GM12873 (cell line): ENCODE data around the gene PRM1.

Experiments
- CTCF ChIP-seq: IDR thresholded peaks from 2 replicates; pipeline ENCODE4 v1.5.1; 2012; ENCODE audit warnings: low read depth, mild to moderate bottlenecking, moderate library complexity, low read length, control low read depth; ENCODE audit not compliant: insufficient read depth; ENCODE audit errors: missing control alignments

PRM1 gene

DNA sequence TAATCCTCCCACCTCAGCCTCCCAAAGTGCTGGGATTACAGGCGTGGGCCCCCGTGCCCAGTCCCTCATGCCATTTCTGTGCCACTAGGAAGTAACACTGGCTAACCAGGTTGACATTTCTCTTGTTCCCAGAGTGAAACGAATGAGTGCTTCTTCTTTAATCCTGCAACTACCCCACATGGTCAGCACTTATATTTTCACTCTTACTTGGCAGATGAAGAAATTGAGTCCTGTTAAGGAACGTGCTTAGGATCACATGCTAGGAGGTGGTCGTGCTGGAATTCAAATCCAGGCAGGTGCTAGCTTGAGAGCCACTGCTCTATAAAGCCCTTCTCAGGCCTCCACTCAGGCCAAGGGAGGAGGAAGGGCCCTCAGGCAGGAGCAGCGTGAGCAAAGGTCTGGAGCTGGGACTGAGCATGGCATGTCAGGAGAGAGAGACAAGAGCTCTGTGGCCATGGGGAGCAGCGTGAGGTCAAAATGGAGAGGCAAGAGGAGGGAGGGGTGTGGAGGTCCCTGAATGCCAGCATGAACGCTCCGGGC, 45.7 kb upstream of the PRM1 start:
- no peak for TF ChIP-seq CTCF

DNA sequence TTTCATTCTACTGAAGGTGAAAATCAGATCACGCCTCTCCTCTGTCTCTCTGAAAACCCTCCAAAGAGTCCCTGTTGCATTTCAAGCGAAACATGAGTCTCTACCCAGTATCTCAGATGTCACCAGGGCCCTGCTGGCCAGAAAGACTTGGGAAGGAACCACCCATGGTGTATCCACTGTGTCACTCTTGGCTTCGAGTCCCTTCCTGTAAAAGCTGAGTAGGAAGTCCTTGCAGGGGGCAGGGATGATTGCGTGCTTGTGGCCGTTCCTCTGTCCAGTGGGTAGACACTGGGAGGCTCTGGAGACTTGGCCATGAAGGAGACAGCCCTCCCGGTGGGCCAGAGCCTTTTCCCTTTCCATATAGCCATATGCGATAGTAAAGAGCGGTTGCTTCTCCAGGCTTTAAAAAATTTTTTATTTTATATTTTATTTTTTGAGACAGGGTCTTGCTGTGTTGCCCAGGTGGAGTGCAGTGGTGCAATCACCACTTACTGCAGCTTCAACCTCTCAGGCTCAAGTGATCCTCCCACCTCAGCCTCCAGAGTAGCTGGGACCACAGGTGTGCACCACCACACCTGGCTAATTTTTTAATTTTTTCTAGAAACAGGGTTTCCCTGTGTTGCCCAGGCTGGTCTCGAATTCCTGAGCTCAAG, 45.1 kb upstream of the PRM1 start:
- no peak for TF ChIP-seq CTCF

DNA sequence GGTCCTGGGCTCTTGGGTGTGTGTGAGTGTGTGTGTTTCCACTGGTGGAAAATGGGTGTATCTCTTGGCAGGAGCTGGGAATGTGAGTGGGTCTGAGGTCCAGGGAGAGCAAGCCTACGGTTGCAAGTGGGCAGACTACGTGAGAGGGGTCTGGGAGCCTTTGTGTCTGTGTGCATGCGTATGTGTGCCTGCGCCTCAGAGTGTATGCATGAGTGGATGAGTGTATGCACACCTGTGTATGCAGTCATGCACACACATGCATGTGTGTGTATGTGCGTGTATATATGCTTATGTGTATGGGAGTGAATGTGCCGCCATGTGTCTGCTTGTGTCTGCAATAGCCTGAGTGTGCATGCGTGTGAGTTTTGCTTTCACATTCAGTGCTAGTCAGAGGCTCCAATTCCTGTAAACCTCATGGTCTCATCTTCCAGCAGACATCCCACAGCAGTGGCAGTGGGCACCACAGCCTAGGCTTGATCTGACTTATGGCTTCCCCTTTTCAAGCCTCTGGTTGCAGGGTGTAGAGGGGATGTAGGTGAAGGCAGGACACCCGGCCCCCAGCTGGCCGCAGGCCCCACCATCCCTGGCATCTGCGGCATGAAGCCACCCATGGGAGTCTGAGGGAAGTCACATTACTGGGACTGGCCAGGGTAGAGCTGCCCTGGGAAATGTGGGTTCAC, 44.4 kb upstream of the PRM1 start:
- TF ChIP-seq CTCF: no peak

DNA sequence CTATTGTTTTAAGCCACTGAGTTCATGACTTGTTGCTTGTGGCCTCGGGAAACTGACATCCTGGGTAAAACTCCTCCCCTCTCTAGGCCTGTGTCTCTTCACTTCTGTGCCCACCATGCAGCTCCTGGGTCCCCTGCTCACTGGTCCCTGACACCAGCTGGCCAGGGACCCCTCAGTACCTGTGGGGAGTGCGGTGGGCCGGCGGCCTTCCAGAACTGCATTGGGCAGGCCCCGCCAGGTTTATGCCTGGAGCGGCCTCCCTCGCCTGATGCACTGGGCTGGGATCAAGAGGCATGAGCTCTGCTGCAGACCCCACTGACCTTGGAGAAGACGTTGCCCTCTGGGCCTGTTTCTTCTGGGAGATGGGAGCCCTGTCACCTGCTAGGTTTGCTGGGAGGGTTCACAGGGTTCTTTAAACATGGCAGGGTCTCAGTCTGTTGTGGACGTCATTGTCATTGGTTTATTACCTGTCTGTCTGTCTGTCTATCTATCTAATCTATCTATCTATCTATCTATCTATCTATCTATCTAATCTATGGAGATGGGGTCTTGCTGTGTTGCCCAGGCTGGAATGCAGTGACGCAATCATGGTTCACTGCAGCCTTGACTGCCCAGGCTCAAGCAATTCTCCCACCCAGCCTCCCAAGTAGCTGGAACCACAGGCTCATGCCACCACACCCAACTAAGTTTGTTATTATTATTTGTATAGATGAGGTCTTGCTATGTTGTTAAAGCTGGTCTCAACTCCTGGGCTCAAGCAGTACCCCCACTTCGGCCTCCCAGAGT, 42.6 kb upstream of the PRM1 start:
- TF ChIP-seq CTCF: no peak

GRCh38 chr16:11322823-11323222, 41.7 kb upstream of the PRM1 start:
- TF ChIP-seq CTCF: no peak

DNA sequence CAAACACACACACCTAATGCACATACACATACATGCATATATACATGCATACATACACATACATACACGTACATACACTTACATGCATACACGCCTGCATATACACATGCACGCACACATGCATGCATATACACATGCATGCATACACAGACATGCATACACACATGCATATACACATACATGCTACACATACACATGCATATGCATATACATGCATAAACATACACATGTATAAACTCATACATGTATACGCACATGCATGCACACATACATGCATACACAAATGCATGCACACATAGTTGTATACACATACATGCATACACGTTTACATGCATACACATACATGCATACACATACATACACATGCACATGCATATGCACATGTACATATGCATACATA, 40.5 kb upstream of the PRM1 start:
- no peak for TF ChIP-seq CTCF

GRCh38 chr16:11320170-11320569, 39.0 kb upstream of the PRM1 start:
- TF ChIP-seq CTCF: no peak
